Neural crest cell (in vitro differentiated cells): Measurements from ENCODE around the gene MSH4. TPM values are rescaled to one million over a fixed set of nuclear protein-coding genes. Genes with fewer than 3 reads are reported as not detected.

Experiments
- DNase-seq: peaks from one replicate; pipeline ENCODE4 v3.0.0; 2021; ENCODE audit warnings: low read depth, mixed read lengths, low spot score
- H3K27ac Mint-ChIP-seq: one replicate; pipeline ENCODE4 v1.8.0; 2021; ENCODE audit warnings: mild to moderate bottlenecking, mixed read lengths; ENCODE audit not compliant: unreplicated experiment
- H3K27me3 Mint-ChIP-seq: 2 replicates; pipeline ENCODE4 v1.8.0; 2021; ENCODE audit warnings: low read depth, mild to moderate bottlenecking, mixed read lengths
- H3K36me3 Mint-ChIP-seq: 2 replicates; pipeline ENCODE4 v1.8.0; 2021; ENCODE audit warnings: low read depth, mild to moderate bottlenecking, mixed read lengths
- H3K4me1 Mint-ChIP-seq: 2 replicates; pipeline ENCODE4 v1.8.0; 2021; ENCODE audit warnings: mixed read lengths
- H3K4me3 Mint-ChIP-seq: one replicate; pipeline ENCODE4 v1.8.0; 2021; ENCODE audit warnings: mild to moderate bottlenecking, mixed read lengths
- H3K9me3 Mint-ChIP-seq: 2 replicates; pipeline ENCODE4 v1.8.0; 2021; ENCODE audit warnings: mixed read lengths
- total RNA-seq: library from RNA; stranded (reverse); gene quantifications from 2 replicates; pipeline ENCODE4 v1.2.1, GENCODE V29; 2021
- TF ChIP-seq, protein P1 (sequence below): fragments of 200-600 bp; sonication (generic); conservative IDR thresholded peaks from 2 replicates; pipeline ENCODE4 v1.5.0; 2021; ENCODE audit warnings: antibody characterized with exemption, mild to moderate bottlenecking

The MSH4 gene
- total RNA-seq, 1 donor from 2014 or later: 0.56 TPM

DNA sequence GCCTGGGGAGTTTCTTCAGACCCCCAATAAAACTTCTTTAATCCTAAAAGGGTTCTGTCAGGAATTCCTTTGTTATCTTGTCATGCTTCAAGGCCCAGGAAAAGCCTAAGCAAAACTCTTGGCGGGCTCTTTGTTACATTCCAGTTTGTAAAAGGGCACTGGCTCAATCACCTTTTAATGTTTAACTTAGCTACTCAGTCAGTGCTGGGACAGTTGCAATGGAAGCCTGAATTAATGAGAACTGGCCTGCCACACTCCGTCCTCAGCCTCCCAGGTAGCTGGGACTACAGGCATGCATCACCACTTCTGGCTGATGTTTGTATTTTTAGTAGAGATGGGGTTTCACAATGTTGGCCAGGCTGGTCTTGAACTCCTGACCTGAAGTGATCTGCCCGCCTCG, 156.8 kb downstream of the MSH4 start:
- no peak overlapping the region for H3K4me3 Mint-ChIP-seq
- H3K36me3 Mint-ChIP-seq: peaks cover 7% of the 10 kb centered on the region
- peaks cover 4% of the 10 kb centered on the region for H3K9me3 Mint-ChIP-seq
- peaks cover 46% of the 10 kb centered on the region for H3K4me1 Mint-ChIP-seq
- TF ChIP-seq, protein P1, sequence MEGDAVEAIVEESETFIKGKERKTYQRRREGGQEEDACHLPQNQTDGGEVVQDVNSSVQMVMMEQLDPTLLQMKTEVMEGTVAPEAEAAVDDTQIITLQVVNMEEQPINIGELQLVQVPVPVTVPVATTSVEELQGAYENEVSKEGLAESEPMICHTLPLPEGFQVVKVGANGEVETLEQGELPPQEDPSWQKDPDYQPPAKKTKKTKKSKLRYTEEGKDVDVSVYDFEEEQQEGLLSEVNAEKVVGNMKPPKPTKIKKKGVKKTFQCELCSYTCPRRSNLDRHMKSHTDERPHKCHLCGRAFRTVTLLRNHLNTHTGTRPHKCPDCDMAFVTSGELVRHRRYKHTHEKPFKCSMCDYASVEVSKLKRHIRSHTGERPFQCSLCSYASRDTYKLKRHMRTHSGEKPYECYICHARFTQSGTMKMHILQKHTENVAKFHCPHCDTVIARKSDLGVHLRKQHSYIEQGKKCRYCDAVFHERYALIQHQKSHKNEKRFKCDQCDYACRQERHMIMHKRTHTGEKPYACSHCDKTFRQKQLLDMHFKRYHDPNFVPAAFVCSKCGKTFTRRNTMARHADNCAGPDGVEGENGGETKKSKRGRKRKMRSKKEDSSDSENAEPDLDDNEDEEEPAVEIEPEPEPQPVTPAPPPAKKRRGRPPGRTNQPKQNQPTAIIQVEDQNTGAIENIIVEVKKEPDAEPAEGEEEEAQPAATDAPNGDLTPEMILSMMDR: no peak
- H3K27me3 Mint-ChIP-seq: no peaks in the 10 kb centered on the region
- no peak overlapping the region for H3K27ac Mint-ChIP-seq
- no peak for DNase-seq

DNA sequence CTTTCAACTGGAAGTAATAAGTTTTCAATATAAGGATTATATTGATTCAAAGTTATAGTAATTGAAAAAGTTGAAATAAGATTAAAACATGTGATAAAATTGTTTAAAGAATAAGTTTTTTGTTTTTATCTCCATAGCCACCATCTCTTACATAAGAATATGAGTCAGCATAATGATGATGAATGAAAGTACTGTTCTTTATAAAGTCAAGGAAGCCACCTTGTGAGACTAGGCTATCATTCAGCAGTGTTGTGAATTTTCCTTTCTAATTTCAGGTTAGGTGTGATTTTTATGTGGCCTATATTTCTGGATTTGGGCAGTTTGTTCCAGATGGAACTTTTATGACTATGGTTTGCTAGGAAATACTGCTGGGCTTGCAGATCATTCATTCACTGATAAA, 157.9 kb downstream of the MSH4 start:
- TF ChIP-seq, protein P1: no peak
- peaks cover 40% of the 10 kb centered on the region for H3K4me1 Mint-ChIP-seq

More for the DNA sequence above, 157.9 kb downstream of the MSH4 start:
- H3K36me3 Mint-ChIP-seq: peaks cover 3% of the 10 kb centered on the region
- H3K4me3 Mint-ChIP-seq: peak overlapping the region; percentile 11
- DNase-seq: no peak
- no peaks in the 10 kb centered on the region for H3K27me3 Mint-ChIP-seq
- H3K9me3 Mint-ChIP-seq: peaks cover 7% of the 10 kb centered on the region
- H3K27ac Mint-ChIP-seq: peak overlapping the region; percentile 69

Other genes with a start within 250 kb of the MSH4 start
- 9.7 and 10.0 TPM in 2 replicates for gene SLC44A5, start 185.8 kb upstream of the MSH4 start, total RNA-seq
- gene ACADM, start 72.2 kb upstream of the MSH4 start, total RNA-seq: 55.6 and 59.5 TPM in 2 replicates
- 111 and 116 TPM in 2 replicates for gene RABGGTB, start 10.6 kb upstream of the MSH4 start, total RNA-seq
- gene ASB17, start 135.5 kb downstream of the MSH4 start, total RNA-seq: not detected in 2 replicates